H9 (cell line): ENCODE measurements around the gene CSRP1. TPM values are rescaled to one million over a fixed set of nuclear protein-coding genes. Genes with fewer than 3 reads are reported as not detected.

Source experiments
- DNase-seq: peaks from one replicate; pipeline ENCODE4 v3.0.0-alpha.2; 2017
- H2AFZ ChIP-seq: one replicate; pipeline ENCODE4 v1.6.1; 2013; ENCODE audit warnings: mild to moderate bottlenecking, low read length, control low read depth, moderate library complexity
- H2AK5ac ChIP-seq: 2 replicates; pipeline ENCODE4 v1.6.1; 2013; ENCODE audit warnings: low read length, control low read depth, mixed read lengths; ENCODE audit not compliant: insufficient read length
- H2BK120ac ChIP-seq: one replicate; pipeline ENCODE4 v1.6.1; 2013; ENCODE audit warnings: low read depth, mild to moderate bottlenecking, low read length, control low read depth, inconsistent platforms; ENCODE audit not compliant: poor library complexity, severe bottlenecking
- H2BK12ac ChIP-seq: 2 replicates; pipeline ENCODE4 v1.6.1; 2013; ENCODE audit warnings: low read length, control low read depth, mixed read lengths, low read depth; ENCODE audit not compliant: insufficient read length
- H2BK15ac ChIP-seq: 2 replicates; pipeline ENCODE4 v1.6.1; 2013; ENCODE audit warnings: low read depth, low read length, control low read depth
- H2BK20ac ChIP-seq: one replicate; pipeline ENCODE4 v1.6.1; 2013; ENCODE audit warnings: low read depth, mild to moderate bottlenecking, low read length, control low read depth, inconsistent platforms; ENCODE audit not compliant: poor library complexity, severe bottlenecking
- H2BK5ac ChIP-seq: 2 replicates; pipeline ENCODE4 v1.6.1; 2013; ENCODE audit warnings: low read length, control low read depth, mixed read lengths; ENCODE audit not compliant: insufficient read length
- H3K14ac ChIP-seq: 2 replicates; pipeline ENCODE4 v1.6.1; 2013; ENCODE audit warnings: low read length, control low read depth; ENCODE audit not compliant: insufficient read depth
- H3K18ac ChIP-seq: 2 replicates; pipeline ENCODE4 v1.6.1; 2013; ENCODE audit warnings: low read depth, mild to moderate bottlenecking, mixed read lengths, low read length, control low read depth; ENCODE audit not compliant: insufficient read length
- H3K23ac ChIP-seq: 2 replicates; pipeline ENCODE4 v1.6.1; 2013; ENCODE audit warnings: low read length, control low read depth, mixed read lengths, low read depth; ENCODE audit not compliant: insufficient read length
- H3K23me2 ChIP-seq: 2 replicates; pipeline ENCODE4 v1.6.1; 2013; ENCODE audit warnings: low read depth, mild to moderate bottlenecking, mixed read lengths, low read length, control low read depth; ENCODE audit not compliant: insufficient read length, poor library complexity, severe bottlenecking
- H3K27ac ChIP-seq: 2 replicates; pipeline ENCODE4 v1.5.1; 2013; ENCODE audit warnings: low read length, control low read depth, mixed read lengths, low read depth; ENCODE audit not compliant: insufficient read length
- H3K27me3 ChIP-seq: 2 replicates; pipeline ENCODE4 v1.6.1; 2013; ENCODE audit warnings: low read length, control low read depth, inconsistent platforms; ENCODE audit not compliant: insufficient read depth
- H3K4ac ChIP-seq: 2 replicates; pipeline ENCODE4 v1.6.1; 2013; ENCODE audit warnings: low read depth, mild to moderate bottlenecking, control low read depth, inconsistent platforms, low read length, moderate library complexity
- H3K4me1 ChIP-seq: 2 replicates; pipeline ENCODE4 v1.6.1; 2013; ENCODE audit warnings: low read length, control low read depth, inconsistent platforms; ENCODE audit not compliant: insufficient read depth
- H3K4me2 ChIP-seq: 2 replicates; pipeline ENCODE4 v1.6.1; 2013; ENCODE audit warnings: low read length, control low read depth, mixed read lengths; ENCODE audit not compliant: insufficient read length, insufficient read depth
- H3K56ac ChIP-seq: 2 replicates; pipeline ENCODE4 v1.6.1; 2013; ENCODE audit warnings: low read depth, mild to moderate bottlenecking, mixed read lengths, low read length, control low read depth; ENCODE audit not compliant: insufficient read length
- H3K79me1 ChIP-seq: 2 replicates; pipeline ENCODE4 v1.6.1; 2013; ENCODE audit warnings: low read depth, mild to moderate bottlenecking, moderate library complexity, low read length, control low read depth, inconsistent platforms; ENCODE audit not compliant: insufficient read depth, poor library complexity, severe bottlenecking
- H3K79me2 ChIP-seq: 2 replicates; pipeline ENCODE4 v1.6.1; 2013; ENCODE audit warnings: low read length, control low read depth, inconsistent platforms; ENCODE audit not compliant: insufficient read depth
- H3K9ac ChIP-seq: 2 replicates; pipeline ENCODE4 v1.6.1; 2013; ENCODE audit warnings: low read length, control low read depth, mixed read lengths; ENCODE audit not compliant: insufficient read length; ENCODE audit errors: extremely low read depth
- H3K9me3 ChIP-seq: one replicate; pipeline ENCODE4 v1.6.1; 2013; ENCODE audit warnings: low read depth, low read length, inconsistent platforms; ENCODE audit not compliant: control insufficient read depth
- H3T11ph ChIP-seq: one replicate; pipeline ENCODE4 v1.6.1; 2013; ENCODE audit warnings: mild to moderate bottlenecking, low read length, control low read depth, inconsistent platforms
- H4K20me1 ChIP-seq: one replicate; pipeline ENCODE4 v1.6.1; 2013; ENCODE audit not compliant: control insufficient read depth, insufficient read length, insufficient read depth
- H4K5ac ChIP-seq: 2 replicates; pipeline ENCODE4 v1.6.1; 2013; ENCODE audit warnings: low read depth, mild to moderate bottlenecking, mixed read lengths, low read length, control low read depth; ENCODE audit not compliant: insufficient read length
- H4K8ac ChIP-seq: replicated peaks from 2 replicates; pipeline ENCODE4 v1.6.1; 2013; ENCODE audit warnings: low read length, control low read depth, mixed read lengths, low read depth; ENCODE audit not compliant: insufficient read length
- H4K91ac ChIP-seq: 2 replicates; pipeline ENCODE4 v1.6.1; 2013; ENCODE audit warnings: low read depth, mild to moderate bottlenecking, moderate library complexity, mixed read lengths, low read length, control low read depth; ENCODE audit not compliant: insufficient read length
- H3K27ac Mint-ChIP-seq, 3 experiments: 2 replicates in 2 of 3; 3 replicates in 1 of 3; pipeline ENCODE4 v1.8.0; 2020 to 2021; ENCODE audit warnings: mixed read lengths in 3 of 3, mild to moderate bottlenecking in 1 of 3, moderate library complexity in 1 of 3
- H3K27me3 Mint-ChIP-seq: 2 replicates; pipeline ENCODE4 v1.8.0; 2021; ENCODE audit warnings: low read depth, mild to moderate bottlenecking, moderate library complexity, mixed read lengths
- H3K36me3 Mint-ChIP-seq, 3 experiments: 2 replicates in 2 of 3; 3 replicates in 1 of 3; pipeline ENCODE4 v1.8.0; 2020 to 2021; ENCODE audit warnings: low read depth in 3 of 3, mixed read lengths in 3 of 3; ENCODE audit not compliant: insufficient read depth in 1 of 3
- H3K4me1 Mint-ChIP-seq, 2 experiments: 2 replicates each; pipeline ENCODE4 v1.8.0; 2020; ENCODE audit warnings: mixed read lengths in 2 of 2
- H3K4me3 Mint-ChIP-seq, 2 experiments: 2 replicates in 1 of 2; 3 replicates in 1 of 2; pipeline ENCODE4 v1.8.0; 2020 to 2021; ENCODE audit warnings: mild to moderate bottlenecking in 2 of 2, mixed read lengths in 2 of 2, moderate library complexity in 1 of 2
- H3K9me3 Mint-ChIP-seq, 2 experiments: 2 replicates in 1 of 2; 3 replicates in 1 of 2; pipeline ENCODE4 v1.8.0; 2020; ENCODE audit warnings: mild to moderate bottlenecking in 2 of 2, mixed read lengths in 2 of 2, moderate library complexity in 1 of 2
- CTCF ChIP-seq: fragments of 200-600 bp; sonication (generic); conservative IDR thresholded peaks from 3 replicates; pipeline ENCODE4 v1.8.0; 2021; ENCODE audit warnings: antibody characterized with exemption, mild to moderate bottlenecking
- WGBS: extraction: QIAGEN DNeasy Blood & Tissue Kit; methylation state at CpG from one replicate; pipeline ENCODE4 v1.1.7; 2013; ENCODE audit warnings: missing lambda C conversion rate, low lambda C conversion rate, mixed read lengths; ENCODE audit not compliant: insufficient read length; ENCODE audit errors: extremely low coverage; 5-methylcytosine and 5-hydroxymethylcytosine counted together
- total RNA-seq: library from RNA; stranded (reverse); gene quantifications from 2 replicates; pipeline ENCODE4 v1.2.1, GENCODE V29; 2021

The CSRP1 gene
- total RNA-seq, 1 experiment from 2014 or later = 0.44 TPM

- H3K9ac ChIP-seq = no peak overlapping the region
- peaks cover 10 to 21% of the 10 kb centered on the region in 2 experiments for H3K4me1 Mint-ChIP-seq
- H2BK12ac ChIP-seq = no peak overlapping the region
- H3K4me3 Mint-ChIP-seq = no peak overlapping the region
- no peak overlapping the region for H3K4ac ChIP-seq
- no CpG with 5 or more reads among the region's 26 CpGs for WGBS
- H3K36me3 Mint-ChIP-seq = no peaks in the 10 kb centered on the region
- no peaks in the 10 kb centered on the region for H3K9me3 Mint-ChIP-seq
- no peaks in the 10 kb centered on the region for H3K27me3 ChIP-seq
- H2BK15ac ChIP-seq = no peak overlapping the region
- H3K27me3 Mint-ChIP-seq = peaks cover 15% of the 10 kb centered on the region
- H3K4me2 ChIP-seq = no peak overlapping the region
- H4K8ac ChIP-seq = no peak overlapping the region
- no peak overlapping the region for H2BK20ac ChIP-seq
- no peak overlapping the region for H2AFZ ChIP-seq
- peak; percentile 91 for TF ChIP-seq CTCF
- no peaks in the 10 kb centered on the region for H4K20me1 ChIP-seq
- H4K5ac ChIP-seq = no peak overlapping the region
- H3K23me2 ChIP-seq = no peaks in the 10 kb centered on the region
- H3K23ac ChIP-seq = no peak overlapping the region
- H3K27ac ChIP-seq = no peak overlapping the region
- H3T11ph ChIP-seq = no peak overlapping the region
- peaks cover 5% of the 10 kb centered on the region for H3K4me1 ChIP-seq
- no peaks in the 10 kb centered on the region for H3K79me1 ChIP-seq
- no peak overlapping the region for H2BK120ac ChIP-seq
- H2AK5ac ChIP-seq = no peak overlapping the region
- no peak overlapping the region for H2BK5ac ChIP-seq
- H3K14ac ChIP-seq = no peak overlapping the region
- H3K27ac Mint-ChIP-seq = no peak overlapping the region
- no peak overlapping the region for H4K91ac ChIP-seq
- peak overlapping the region; percentile 33 for H3K56ac ChIP-seq
- no peak overlapping the region for H3K18ac ChIP-seq
- H3K9me3 ChIP-seq = no peaks in the 10 kb centered on the region
- no peaks in the 10 kb centered on the region for H3K79me2 ChIP-seq
- peak; percentile 88 for DNase-seq
Measured at GRCh38 chr1:201530741-201531531, 24.0 kb upstream of the CSRP1 start.
